C4-2B (cell line): ENCODE results near the gene PCDH15.

ENCODE experiments used
- H3K27ac ChIP-seq: fragments of 450-650 bp; 2 replicates; pipeline ENCODE4 v1.5.1; 2017
- CTCF ChIP-seq: fragments of 450-650 bp; conservative IDR thresholded peaks from 2 replicates; pipeline ENCODE4 v1.5.1; 2017; ENCODE audit warnings: mild to moderate bottlenecking
- ZFX ChIP-seq: fragments of 450-650 bp; IDR thresholded peaks from 2 replicates; pipeline ENCODE4 v1.6.1; 2017

The PCDH15 gene

GRCh38 chr10:54758791-54759190 lies 42.2 kb downstream of the PCDH15 start:
- TF ChIP-seq ZFX (no peak), CTCF (no peak)
- H3K27ac ChIP-seq, result no peak overlapping the region

GRCh38 chr10:54749623-54750022 lies 51.4 kb downstream of the PCDH15 start:
- no peak overlapping the region for H3K27ac ChIP-seq
- TF ChIP-seq CTCF (no peak), ZFX (no peak)

- TF ChIP-seq CTCF, result no peak
- TF ChIP-seq ZFX, result no peak
- H3K27ac ChIP-seq, result no peak overlapping the region
Observed at GRCh38 chr10:54745436-54745835, 55.6 kb downstream of the PCDH15 start.

- TF ChIP-seq CTCF (no peak), ZFX (no peak)
- H3K27ac ChIP-seq, result no peak overlapping the region
Observed at GRCh38 chr10:54742416-54742815, 58.6 kb downstream of the PCDH15 start.

- TF ChIP-seq CTCF (no peak), ZFX (no peak)
- H3K27ac ChIP-seq, result no peak overlapping the region
Observed at GRCh38 chr10:54728511-54728910, 72.5 kb downstream of the PCDH15 start.

GRCh38 chr10:54722075-54722474 lies 79.0 kb downstream of the PCDH15 start:
- H3K27ac ChIP-seq, result no peak overlapping the region
- TF ChIP-seq CTCF (no peak), ZFX (no peak)

GRCh38 chr10:54710918-54711317 lies 90.1 kb downstream of the PCDH15 start:
- TF ChIP-seq CTCF (no peak), ZFX (no peak)
- H3K27ac ChIP-seq, result no peak overlapping the region
